Endothelial cell of umbilical vein (primary cell): ENCODE measurements around the gene BRI3BP. TPM values are rescaled to one million over a fixed set of nuclear protein-coding genes. Genes with fewer than 3 reads are reported as not detected.

ENCODE experiments used
- BruUV-seq: library from RNA; stranded (reverse); fragments of 400-500 nt; replicated peaks from 2 replicates; lab custom pipeline; 2021; lab: Mats Ljungman, UMichigan
- CTCF ChIA-PET: fragments of 300-600, 350-600 bp; sonication (Branson Sonifier 250); formaldehyde crosslinking; loops from one replicate; lab custom pipeline; 2021; ENCODE audit warnings: antibody characterized with exemption, inconsistent platforms; lab: Charles Lee
- POLR2A ChIA-PET: fragments of 300-600, 350-600 bp; sonication (Branson Sonifier 250); formaldehyde crosslinking; loops from one replicate; lab custom pipeline; 2021; ENCODE audit warnings: antibody characterized with exemption, inconsistent platforms; lab: Charles Lee
- DNase-seq: peaks from one replicate; pipeline ENCODE4 v3.0.0-alpha.2; 2011; ENCODE audit warnings: low read depth, low spot score
- FAIRE-seq: peaks from 2 replicates; lab custom pipeline; 2011; peaks lifted over from hg19 to GRCh38; lab: Jason Lieb, UNC
- H2AFZ ChIP-seq: 2 replicates; pipeline ENCODE4 v1.6.0; 2012; ENCODE audit warnings: low read depth, low read length, control low read depth, inconsistent platforms
- H3K27ac ChIP-seq: 2 replicates; pipeline ENCODE4 v1.5.1; 2011; ENCODE audit warnings: low read depth, mild to moderate bottlenecking, control low read depth, low read length, moderate library complexity; ENCODE audit not compliant: insufficient read depth
- H3K27me3 ChIP-seq, 2 experiments: 2 replicates each; pipeline versions ENCODE4 v1.6.0 to v1.6.1; 2011; ENCODE audit warnings: low read length in 2 of 2, mixed read lengths in 1 of 2; ENCODE audit not compliant: control insufficient read depth in 2 of 2, insufficient read depth in 2 of 2
- H3K36me3 ChIP-seq, 2 experiments: 2 replicates in 1 of 2; 3 replicates in 1 of 2; pipeline ENCODE4 v1.5.1; 2011; ENCODE audit warnings: low read length in 2 of 2, mild to moderate bottlenecking in 1 of 2, moderate library complexity in 1 of 2; ENCODE audit not compliant: control insufficient read depth in 2 of 2, insufficient read depth in 2 of 2; ENCODE audit errors: extremely low read depth in 1 of 2
- H3K4me1 ChIP-seq: 3 replicates; pipeline ENCODE4 v1.5.1; 2011; ENCODE audit warnings: mild to moderate bottlenecking, low read length; ENCODE audit not compliant: control insufficient read depth, insufficient read depth; ENCODE audit errors: extremely low read depth
- H3K4me2 ChIP-seq: 2 replicates; pipeline ENCODE4 v1.6.1; 2011; ENCODE audit warnings: low read length, control low read depth, mixed read lengths; ENCODE audit not compliant: insufficient read depth
- H3K4me3 ChIP-seq, 3 experiments: fragments of 200-600 bp in 1 of 3; sonication (generic), shearing (Covaris generic) in 1 of 3; replicated peaks in 1 of 3; 2 replicates each; pipeline ENCODE4 v1.5.1; 2011 to 2016; ENCODE audit warnings: control low read depth in 3 of 3, low read length in 3 of 3, mild to moderate bottlenecking in 2 of 3, inconsistent platforms in 1 of 3, low read depth in 1 of 3, moderate library complexity in 1 of 3; ENCODE audit not compliant: insufficient read depth in 1 of 3
- H3K79me2 ChIP-seq: 2 replicates; pipeline ENCODE4 v1.6.0; 2012; ENCODE audit warnings: low read length, inconsistent platforms; ENCODE audit not compliant: control insufficient read depth, insufficient read depth
- H3K9ac ChIP-seq: replicated peaks from 2 replicates; pipeline ENCODE3; 2011; ENCODE audit warnings: low read length, control low read depth; ENCODE audit not compliant: insufficient read depth; ENCODE audit errors: extremely low read depth
- H3K9me1 ChIP-seq: replicated peaks from 3 replicates; pipeline ENCODE4 v1.6.0; 2011; ENCODE audit warnings: mild to moderate bottlenecking, low read length; ENCODE audit not compliant: control insufficient read depth, insufficient read depth; ENCODE audit errors: extremely low read depth
- H3K9me3 ChIP-seq: replicated peaks from 2 replicates; pipeline ENCODE4 v1.5.1; 2012; ENCODE audit warnings: low read length, inconsistent platforms; ENCODE audit not compliant: control insufficient read depth, insufficient read depth
- H4K20me1 ChIP-seq: replicated peaks from 2 replicates; pipeline ENCODE3; 2011; ENCODE audit warnings: mild to moderate bottlenecking, low read length; ENCODE audit not compliant: control insufficient read depth, insufficient read depth; ENCODE audit errors: extremely low read depth
- CTCF ChIP-seq, 2 donors: IDR thresholded peaks; 1 replicate in 1 of 2; 2 replicates in 1 of 2; pipeline ENCODE4 v1.5.1; 2011; ENCODE audit warnings: low read length in 2 of 2, mild to moderate bottlenecking in 2 of 2, moderate library complexity in 2 of 2, control low read depth in 1 of 2, inconsistent platforms in 1 of 2, low read depth in 1 of 2; ENCODE audit not compliant: insufficient read depth in 1 of 2; ENCODE audit errors: extremely low read depth in 1 of 2
- EZH2 ChIP-seq: IDR thresholded peaks from 2 replicates; pipeline ENCODE4 v1.6.1; 2012; ENCODE audit warnings: borderline replicate concordance, low read depth, mild to moderate bottlenecking, moderate library complexity, low read length, inconsistent platforms; ENCODE audit not compliant: severe bottlenecking
- FOS ChIP-seq: IDR thresholded peaks from 2 replicates; pipeline ENCODE4 v1.6.1; 2011; ENCODE audit warnings: mild to moderate bottlenecking, low read length, moderate library complexity, borderline replicate concordance; ENCODE audit not compliant: insufficient read depth
- GATA2 ChIP-seq: IDR thresholded peaks from 2 replicates; pipeline ENCODE4 v1.7.0; 2011; ENCODE audit warnings: low read depth, mild to moderate bottlenecking, moderate library complexity, mixed read lengths, low read length; ENCODE audit not compliant: insufficient read length, insufficient read depth
- JUN ChIP-seq: IDR thresholded peaks from 2 replicates; pipeline ENCODE4 v1.6.1; 2011; ENCODE audit warnings: borderline replicate concordance, low read depth; ENCODE audit not compliant: insufficient read length, insufficient read depth
- MYC ChIP-seq: IDR thresholded peaks from one replicate; pipeline ENCODE4 v1.6.1; 2011; ENCODE audit warnings: mild to moderate bottlenecking, low read depth, low read length
- POLR2A ChIP-seq: IDR thresholded peaks from 2 replicates; pipeline ENCODE4 v1.6.1; 2012; ENCODE audit warnings: low read depth, mild to moderate bottlenecking, control low read depth, low read length
- POLR2AphosphoS5 ChIP-seq: IDR thresholded peaks from 2 replicates; pipeline ENCODE4 v1.6.1; 2012; ENCODE audit warnings: low read depth, mild to moderate bottlenecking, control low read depth, low read length, moderate library complexity; ENCODE audit not compliant: insufficient read depth
- dilution Hi-C: fragments of 300-500 bp; cut with MboI; formaldehyde crosslinking; loops from one replicate; pipeline ENCODE4 v1.15.0; 2019; ENCODE audit warnings: low sequenced_read_pairs; ENCODE audit not compliant: extremely low pct_ligation_motif_present
- intact Hi-C: fragments of 100-400 bp; cut with micrococcal nuclease; formaldehyde crosslinking; loops from one replicate; pipeline ENCODE4 v1.10.0; 2022
- polyA plus RNA-seq, 4 experiments: library from polyadenylated mRNA; depleted of rRNA in 3 of 4; stranded (reverse) in 3 of 4; unstranded in 1 of 4; fragments of >200 nt; gene quantifications; 2 replicates each; pipeline versions ENCODE4 v1.2.1 to v1.2.3, GENCODE V29; 2011 to 2012; ENCODE audit warnings: missing spikeins in 1 of 4
- total RNA-seq: library from RNA; stranded (reverse); gene quantifications from 2 replicates; pipeline ENCODE4 v1.2.3, GENCODE V29; 2021
- TF ChIP-seq, protein P1 (sequence below): IDR thresholded peaks from 2 replicates; pipeline ENCODE4 v1.6.1; 2011; ENCODE audit not compliant: insufficient read depth, insufficient read length

The BRI3BP gene
- total and polyA plus RNA-seq, 2 donors (not counting 3 experiments of a cell fraction or from before 2014, with no cell fraction given), result 3.4 to 8.2 TPM

DNA sequence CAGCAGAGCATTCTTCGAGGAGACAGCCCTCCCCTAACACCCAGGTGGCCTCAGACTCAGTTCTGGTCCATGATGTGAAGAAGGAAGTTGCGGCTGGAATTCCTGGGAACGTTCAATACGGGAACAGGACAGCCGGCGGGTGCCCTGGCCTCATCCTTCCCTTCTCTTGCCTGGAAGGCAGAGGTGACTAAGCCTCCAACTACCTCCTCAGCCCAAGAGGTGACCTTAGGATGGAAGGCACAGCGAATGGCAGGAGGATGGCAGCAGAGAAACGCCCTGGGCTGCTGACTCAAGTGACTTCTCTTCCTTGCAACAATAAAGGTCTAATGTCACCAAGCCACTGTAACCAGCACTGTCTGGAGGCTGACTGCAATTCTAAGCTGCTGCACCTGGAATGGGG, 40.6 kb upstream of the BRI3BP start:
- Histone ChIP-seq H3K4me2 (no peak overlapping the region), H3K9me1 (no peaks in the 10 kb centered on the region), H3K27me3 (no peaks in the 10 kb centered on the region), H3K4me1 (no peaks in the 10 kb centered on the region), H3K9me3 (no peaks in the 10 kb centered on the region), H3K79me2 (no peaks in the 10 kb centered on the region), H3K9ac (no peak overlapping the region), H4K20me1 (no peaks in the 10 kb centered on the region), H3K4me3 (no peak overlapping the region), H3K36me3 (peaks cover 6 to 23% of the 10 kb centered on the region in 2 experiments), H2AFZ (no peak overlapping the region), H3K27ac (no peak overlapping the region)
- no peak for FAIRE-seq
- no peak for TF ChIP-seq EZH2
- no peak for TF ChIP-seq POLR2AphosphoS5
- no peak for TF ChIP-seq CTCF (IDR thresholded peaks at IDR 0.05; ENCODE audit: extremely low read depth in 1 of 2, insufficient read depth in 1 of 2, low read depth in 1 of 2, low read length in 2 of 2)
- TF ChIP-seq POLR2A, result no peak
- no peak for TF ChIP-seq FOS
- TF ChIP-seq JUN, result no peak
- TF ChIP-seq, protein P1, sequence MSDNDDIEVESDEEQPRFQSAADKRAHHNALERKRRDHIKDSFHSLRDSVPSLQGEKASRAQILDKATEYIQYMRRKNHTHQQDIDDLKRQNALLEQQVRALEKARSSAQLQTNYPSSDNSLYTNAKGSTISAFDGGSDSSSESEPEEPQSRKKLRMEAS, result no peak
- no peak for TF ChIP-seq MYC
- TF ChIP-seq GATA2, result no peak
- dilution Hi-C loops, result no loop called here
- POLR2A ChIA-PET, result no interaction called here
- no TSS peak for BruUV-seq
- intact Hi-C loops, result no loop called here
- DNase-seq, result no peak
- CTCF ChIA-PET, result interaction anchor here (1.3 to 2.5 kb wide), 3 partner anchors 12 to 47 kb away, joined by 3 to 11 read pairs (median 4); no protein-coding TSS in a partner anchor
